Testis (tissue), 2 donors: ENCODE measurements around the gene FGFR2.

ENCODE experiments used
- CTCF ChIP-seq, 3 experiments: fragments of 450-650 bp in 2 of 3; fragments of 200-600 bp in 1 of 3; sonication (generic) in 1 of 3; IDR thresholded peaks; one replicate each; pipeline ENCODE4 v1.5.1; 2016 to 2019; ENCODE audit warnings: antibody characterized with exemption in 3 of 3, mild to moderate bottlenecking in 2 of 3, moderate library complexity in 1 of 3
- POLR2A ChIP-seq: fragments of 450-650 bp; IDR thresholded peaks from one replicate; pipeline ENCODE4 v1.6.1; 2017; ENCODE audit warnings: antibody characterized with exemption, mild to moderate bottlenecking, moderate library complexity

- TF ChIP-seq CTCF (IDR thresholded peaks at IDR 0.05) = no peak
- no peak for TF ChIP-seq POLR2A
Observed at GRCh38 chr10:121576139-121576538, 22.1 kb downstream of the FGFR2 start.
